PFSK-1 (cell line): ENCODE results near the gene ADAM12.

Experiments used
- FOXP2 ChIP-seq: optimal IDR thresholded peaks from 2 replicates; pipeline ENCODE3; 2011; ENCODE audit warnings: borderline replicate concordance, control low read depth, inconsistent platforms; ENCODE audit not compliant: insufficient read depth; ENCODE audit errors: extremely low read length, extremely low read depth
- POLR2AphosphoS5 ChIP-seq: IDR thresholded peaks from 2 replicates; pipeline ENCODE4 v1.6.1; 2012; ENCODE audit warnings: low read depth, mild to moderate bottlenecking, control low read depth, low read length, moderate library complexity
- SIN3A ChIP-seq: IDR thresholded peaks from 2 replicates; pipeline ENCODE4 v1.6.1; 2012; ENCODE audit warnings: mild to moderate bottlenecking, low read length, moderate library complexity, borderline replicate concordance; ENCODE audit not compliant: insufficient read depth
- TAF1 ChIP-seq: IDR thresholded peaks from 2 replicates; pipeline ENCODE4 v1.6.1; 2012; ENCODE audit warnings: low read length, control low read depth, borderline replicate concordance; ENCODE audit not compliant: insufficient read depth
- TF ChIP-seq, protein P1 (sequence below), 2 experiments: IDR thresholded peaks; 2 replicates each; pipeline versions ENCODE4 v1.6.1 to v1.8.0; 2011 to 2012; ENCODE audit warnings: low read depth in 2 of 2, low read length in 2 of 2, control low read depth in 1 of 2, inconsistent platforms in 1 of 2, mild to moderate bottlenecking in 1 of 2, moderate library complexity in 1 of 2; ENCODE audit not compliant: insufficient read depth in 1 of 2

Gene ADAM12

DNA sequence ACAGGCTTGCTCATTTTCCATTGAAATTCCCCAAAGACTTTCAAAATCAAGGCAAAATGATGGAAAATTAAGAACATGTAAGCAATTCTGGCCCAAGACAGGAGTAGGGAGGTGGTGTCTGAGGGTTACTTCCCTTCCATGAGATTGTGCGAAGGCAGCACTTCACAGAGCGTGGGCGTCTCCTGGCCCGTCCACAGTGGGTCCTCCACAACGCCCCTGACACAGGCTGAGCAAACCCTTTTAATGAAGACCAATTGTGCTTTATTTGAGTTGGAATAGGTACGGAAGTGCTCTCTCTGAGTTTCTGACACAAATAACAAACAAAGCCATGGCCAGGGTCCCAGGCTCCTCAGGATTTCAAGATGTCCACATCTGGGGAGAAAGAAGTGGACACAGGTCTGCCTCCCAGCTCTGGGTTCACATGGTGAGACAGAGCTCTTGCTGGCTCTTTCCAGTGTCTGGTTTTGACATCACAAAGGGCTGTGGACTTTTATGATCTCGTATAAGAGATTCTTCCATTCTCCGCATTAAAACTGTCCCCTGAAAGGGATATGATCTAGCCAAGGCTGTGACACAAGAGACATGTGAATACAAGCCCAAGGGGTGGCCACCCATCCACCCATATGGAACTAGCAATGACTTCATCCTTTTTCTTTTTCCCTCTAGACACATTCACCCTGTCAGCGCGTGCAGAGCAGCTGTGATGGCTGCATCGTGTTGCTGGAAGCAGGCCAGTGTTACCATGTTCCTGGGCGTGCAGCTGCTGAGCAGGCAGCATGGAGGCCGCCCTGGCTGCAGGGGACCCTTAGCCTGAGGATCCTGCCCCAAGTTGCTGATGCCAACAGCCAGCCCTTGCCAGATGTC, 145.6 kb downstream of the ADAM12 start:
- TF ChIP-seq, protein P1, sequence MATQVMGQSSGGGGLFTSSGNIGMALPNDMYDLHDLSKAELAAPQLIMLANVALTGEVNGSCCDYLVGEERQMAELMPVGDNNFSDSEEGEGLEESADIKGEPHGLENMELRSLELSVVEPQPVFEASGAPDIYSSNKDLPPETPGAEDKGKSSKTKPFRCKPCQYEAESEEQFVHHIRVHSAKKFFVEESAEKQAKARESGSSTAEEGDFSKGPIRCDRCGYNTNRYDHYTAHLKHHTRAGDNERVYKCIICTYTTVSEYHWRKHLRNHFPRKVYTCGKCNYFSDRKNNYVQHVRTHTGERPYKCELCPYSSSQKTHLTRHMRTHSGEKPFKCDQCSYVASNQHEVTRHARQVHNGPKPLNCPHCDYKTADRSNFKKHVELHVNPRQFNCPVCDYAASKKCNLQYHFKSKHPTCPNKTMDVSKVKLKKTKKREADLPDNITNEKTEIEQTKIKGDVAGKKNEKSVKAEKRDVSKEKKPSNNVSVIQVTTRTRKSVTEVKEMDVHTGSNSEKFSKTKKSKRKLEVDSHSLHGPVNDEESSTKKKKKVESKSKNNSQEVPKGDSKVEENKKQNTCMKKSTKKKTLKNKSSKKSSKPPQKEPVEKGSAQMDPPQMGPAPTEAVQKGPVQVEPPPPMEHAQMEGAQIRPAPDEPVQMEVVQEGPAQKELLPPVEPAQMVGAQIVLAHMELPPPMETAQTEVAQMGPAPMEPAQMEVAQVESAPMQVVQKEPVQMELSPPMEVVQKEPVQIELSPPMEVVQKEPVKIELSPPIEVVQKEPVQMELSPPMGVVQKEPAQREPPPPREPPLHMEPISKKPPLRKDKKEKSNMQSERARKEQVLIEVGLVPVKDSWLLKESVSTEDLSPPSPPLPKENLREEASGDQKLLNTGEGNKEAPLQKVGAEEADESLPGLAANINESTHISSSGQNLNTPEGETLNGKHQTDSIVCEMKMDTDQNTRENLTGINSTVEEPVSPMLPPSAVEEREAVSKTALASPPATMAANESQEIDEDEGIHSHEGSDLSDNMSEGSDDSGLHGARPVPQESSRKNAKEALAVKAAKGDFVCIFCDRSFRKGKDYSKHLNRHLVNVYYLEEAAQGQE (IDR thresholded peaks at IDR 0.05; ENCODE audit: insufficient read depth in 1 of 2, low read depth in 2 of 2, low read length in 2 of 2) = no peak
- TF ChIP-seq TAF1 = no peak
- TF ChIP-seq FOXP2 = no peak
- no peak for TF ChIP-seq SIN3A
- no peak for TF ChIP-seq POLR2AphosphoS5

DNA sequence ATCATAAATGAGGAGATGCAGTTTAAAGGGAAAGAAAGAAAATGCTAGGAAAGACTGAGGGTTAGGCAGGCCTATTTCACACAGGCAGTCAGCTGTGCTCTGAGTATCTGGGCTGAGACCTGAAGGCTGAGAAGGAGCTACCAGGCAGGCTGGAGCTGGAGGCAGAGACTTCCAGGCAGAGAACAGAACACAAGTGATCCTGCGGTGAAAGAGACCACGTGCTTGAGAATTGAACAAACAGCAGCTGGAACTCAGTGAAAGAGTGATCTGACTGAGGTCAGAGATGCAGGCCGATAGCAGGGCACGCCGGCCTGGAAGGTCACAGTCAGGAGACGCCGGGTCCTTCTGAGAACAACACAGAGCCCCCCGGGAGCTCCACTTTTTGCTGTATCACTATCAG, 147.8 kb downstream of the ADAM12 start:
- no peak for TF ChIP-seq FOXP2
- TF ChIP-seq SIN3A = no peak
- TF ChIP-seq TAF1 = no peak
- TF ChIP-seq, protein P1 (IDR thresholded peaks at IDR 0.05; ENCODE audit: insufficient read depth in 1 of 2, low read depth in 2 of 2, low read length in 2 of 2) = no peak
- no peak for TF ChIP-seq POLR2AphosphoS5

DNA sequence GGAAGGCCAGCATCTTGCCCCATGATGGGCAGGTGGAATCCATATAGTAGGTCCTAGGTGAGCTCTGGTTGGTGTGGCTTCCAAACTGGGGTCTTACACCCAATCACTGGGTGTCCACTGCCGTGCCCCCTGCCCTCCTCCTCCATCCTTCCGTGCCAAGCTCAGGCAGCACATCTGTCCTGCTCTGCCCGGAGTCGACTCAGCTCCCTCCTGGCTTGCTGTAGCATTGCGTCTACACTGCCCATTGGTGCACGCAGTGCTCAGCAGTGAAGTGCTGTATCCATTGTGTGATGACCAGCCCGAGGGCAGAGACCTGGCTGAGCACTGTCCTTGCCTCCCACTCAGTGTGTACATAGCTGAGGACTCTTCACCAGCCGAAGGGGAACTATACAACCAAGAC, 148.4 kb downstream of the ADAM12 start:
- TF ChIP-seq POLR2AphosphoS5 = no peak
- no peak for TF ChIP-seq SIN3A
- TF ChIP-seq TAF1 = no peak
- TF ChIP-seq, protein P1 (IDR thresholded peaks at IDR 0.05; ENCODE audit: insufficient read depth in 1 of 2, low read depth in 2 of 2, low read length in 2 of 2) = no peak
- TF ChIP-seq FOXP2 = no peak

DNA sequence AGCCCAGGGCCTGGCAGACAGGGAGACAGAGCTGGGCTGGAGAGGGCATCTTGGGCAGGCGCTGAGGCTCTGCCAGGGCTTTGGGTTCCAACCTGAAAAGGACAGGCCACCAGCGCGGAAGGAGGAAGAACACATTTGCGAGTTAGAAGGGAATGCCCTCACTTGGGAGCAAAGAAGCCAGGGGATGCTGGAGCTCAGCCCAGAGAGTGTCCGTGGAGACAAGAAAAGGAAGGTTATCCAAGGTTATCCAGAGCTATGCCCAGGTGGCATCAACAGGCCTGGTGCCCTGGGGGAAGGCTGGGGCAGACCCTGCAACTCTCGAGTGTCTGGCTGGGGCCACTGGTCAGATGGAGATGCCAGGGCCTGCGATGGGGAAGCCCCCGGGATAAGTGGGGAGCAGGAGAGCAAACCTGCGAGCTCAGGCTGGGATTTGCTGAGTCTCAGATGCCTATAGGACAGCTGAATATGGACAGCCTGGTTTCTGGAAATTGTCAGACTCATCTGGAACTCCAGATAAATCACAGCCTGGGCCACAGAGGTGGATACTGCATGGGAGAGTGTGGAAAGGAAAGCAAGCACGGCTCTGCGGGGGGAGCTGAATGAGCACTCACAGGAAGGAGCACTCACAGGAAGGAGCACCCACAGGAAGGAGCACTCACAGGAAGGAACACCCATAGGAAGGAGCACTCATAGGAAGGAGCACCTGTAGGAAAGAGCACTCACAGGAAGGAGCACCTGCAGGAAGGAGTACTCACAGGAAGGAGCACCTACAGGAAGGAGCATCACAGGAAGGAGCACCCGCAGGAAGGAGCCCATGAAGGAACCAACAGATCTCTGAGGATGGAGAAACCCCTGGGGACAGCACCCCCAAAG, 152.1 kb downstream of the ADAM12 start:
- TF ChIP-seq FOXP2 = no peak
- TF ChIP-seq, protein P1 (IDR thresholded peaks at IDR 0.05; ENCODE audit: insufficient read depth in 1 of 2, low read depth in 2 of 2, low read length in 2 of 2) = no peak
- no peak for TF ChIP-seq SIN3A
- TF ChIP-seq TAF1 = no peak
- no peak for TF ChIP-seq POLR2AphosphoS5
